WTC11 (cell line): Measurements from ENCODE around the gene CHD9. TPM values are rescaled to one million over a fixed set of nuclear protein-coding genes. Genes with fewer than 3 reads are reported as not detected.

Experiments used
- ATAC-seq: fragments of 200-7000 bp; cut with Tn5 transposase; 2 replicates; pipeline ENCODE4 v1.10.0; 2021; ENCODE audit warnings: mild to moderate bottlenecking, moderate library complexity
- CTCF ChIA-PET: fragments of 300-600 bp; sonication (Branson Sonifier 250); formaldehyde crosslinking; loops from one replicate; lab custom pipeline; 2021; ENCODE audit warnings: antibody characterized with exemption; lab: Charles Lee
- POLR2A ChIA-PET: fragments of 350-600 bp; sonication (Branson Sonifier 250); formaldehyde crosslinking; loops from one replicate; lab custom pipeline; 2021; ENCODE audit warnings: antibody characterized with exemption; lab: Charles Lee
- DNase-seq: peaks from one replicate; pipeline ENCODE4 v3.0.0; 2021; ENCODE audit warnings: low spot score
- H3K27ac Mint-ChIP-seq: 2 replicates; pipeline ENCODE4 v1.8.0; 2021; ENCODE audit warnings: mixed read lengths
- H3K27me3 Mint-ChIP-seq: 2 replicates; pipeline ENCODE4 v1.8.0; 2021; ENCODE audit warnings: low read depth, mild to moderate bottlenecking, moderate library complexity, mixed read lengths
- H3K36me3 Mint-ChIP-seq: 2 replicates; pipeline ENCODE4 v1.8.0; 2021; ENCODE audit warnings: mixed read lengths
- H3K4me1 Mint-ChIP-seq: 2 replicates; pipeline ENCODE4 v1.8.0; 2022; ENCODE audit warnings: mixed read lengths
- H3K4me3 Mint-ChIP-seq: 2 replicates; pipeline ENCODE4 v1.8.0; 2021; ENCODE audit warnings: mild to moderate bottlenecking, moderate library complexity, mixed read lengths
- H3K9me3 Mint-ChIP-seq: 2 replicates; pipeline ENCODE4 v1.8.0; 2021; ENCODE audit warnings: mixed read lengths
- ETV6 ChIP-seq: sonication (generic); formaldehyde crosslinking; IDR thresholded peaks from 2 replicates; pipeline ENCODE4 v1.8.1; 2022; ENCODE audit warnings: mild to moderate bottlenecking, missing genetic modification reagents
- GABPB1 ChIP-seq: sonication (generic); formaldehyde crosslinking; IDR thresholded peaks from 2 replicates; pipeline ENCODE4 v1.8.1; 2023; ENCODE audit warnings: mild to moderate bottlenecking, missing genetic modification reagents
- JAZF1 ChIP-seq: fragments of 250-450 bp; sonication (Bioruptor Pico); IDR thresholded peaks from 2 replicates; pipeline ENCODE4 v1.9.0; 2021; ENCODE audit warnings: moderate library complexity, mild to moderate bottlenecking, inconsistent platforms
- OVOL2 ChIP-seq: fragments of 250-450 bp; sonication (Bioruptor Pico); IDR thresholded peaks from 2 replicates; pipeline ENCODE4 v1.9.0; 2021; ENCODE audit warnings: mild to moderate bottlenecking, borderline replicate concordance
- RORB ChIP-seq: fragments of 250-450 bp; sonication (Bioruptor Pico); IDR thresholded peaks from 2 replicates; pipeline ENCODE4 v1.9.0; 2021; ENCODE audit warnings: mild to moderate bottlenecking
- SP1 ChIP-seq: sonication (generic); formaldehyde crosslinking; conservative IDR thresholded peaks from 2 replicates; pipeline ENCODE4 v1.8.1; 2022; ENCODE audit warnings: missing genetic modification reagents
- total RNA-seq: library from RNA; stranded (reverse); gene quantifications from 3 replicates; pipeline ENCODE4 v1.2.3, GENCODE V29; 2021
- TF ChIP-seq, protein P1 (sequence below): sonication (generic); formaldehyde crosslinking; IDR thresholded peaks from 2 replicates; pipeline ENCODE4 v1.8.1; 2022; ENCODE audit warnings: low read depth, mild to moderate bottlenecking, moderate library complexity, missing genetic modification reagents, borderline replicate concordance
- TF ChIP-seq, protein P2 (sequence below): fragments of 200-600 bp; IDR thresholded peaks from 2 replicates; pipeline ENCODE4 v1.8.0; 2022; ENCODE audit warnings: antibody characterized with exemption
- TF ChIP-seq, protein P3 (sequence below): sonication (generic); formaldehyde crosslinking; IDR thresholded peaks from 2 replicates; pipeline ENCODE4 v1.8.0; 2022; ENCODE audit warnings: mild to moderate bottlenecking, missing genetic modification reagents
- TF ChIP-seq, protein P4 (sequence below): sonication (generic); formaldehyde crosslinking; IDR thresholded peaks from 2 replicates; pipeline ENCODE4 v1.8.1; 2022; ENCODE audit warnings: missing genetic modification reagents, borderline replicate concordance
- TF ChIP-seq, protein P5 (sequence below): sonication (generic); formaldehyde crosslinking; conservative IDR thresholded peaks from 2 replicates; pipeline ENCODE4 v1.8.1; 2022; ENCODE audit warnings: mild to moderate bottlenecking, missing genetic modification reagents
- TF ChIP-seq, protein P6 (sequence below): sonication (generic); formaldehyde crosslinking; IDR thresholded peaks from 2 replicates; pipeline ENCODE4 v1.8.1; 2022; ENCODE audit warnings: low read depth, missing genetic modification reagents, borderline replicate concordance

CHD9 gene
- total RNA-seq, 1 experiment from 2014 or later = 31.3 TPM

DNA sequence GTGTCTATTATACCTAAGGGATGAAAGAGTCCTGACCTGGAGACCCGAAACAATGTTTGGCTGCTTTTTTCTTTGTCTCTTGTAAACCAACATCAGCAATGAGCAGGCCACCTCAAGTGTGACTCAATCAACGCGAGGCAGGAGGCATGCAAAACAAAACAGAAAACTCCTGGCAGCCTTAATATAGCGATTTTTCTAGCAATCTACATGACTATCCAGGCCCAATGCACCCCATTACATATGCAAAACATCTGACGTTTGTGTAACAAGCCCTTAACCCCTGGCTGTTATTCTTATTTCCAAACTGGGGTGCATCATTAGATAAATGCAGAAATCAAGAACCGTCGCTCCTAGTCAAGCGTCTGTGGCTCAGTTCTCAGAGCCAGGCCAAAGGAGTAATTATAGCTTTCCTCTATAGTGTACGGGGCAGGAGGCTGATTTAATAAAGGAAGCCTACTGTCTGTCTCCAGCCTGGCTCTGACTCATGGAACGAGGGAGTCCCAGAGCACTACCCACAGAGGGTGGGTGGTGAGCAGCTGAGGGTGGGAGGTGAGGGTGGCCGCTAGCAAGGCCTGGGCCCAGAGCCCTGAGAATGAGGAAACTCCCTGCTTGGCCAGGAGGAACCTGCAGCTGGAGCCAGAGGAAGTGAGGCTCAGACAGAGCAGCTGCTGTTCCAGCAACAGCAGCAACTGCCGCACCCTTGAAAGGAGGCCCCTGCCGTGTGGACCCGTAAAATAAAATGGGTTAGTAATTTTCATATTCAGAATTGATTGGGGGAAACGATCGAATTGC lies 43.9 kb downstream of the CHD9 start:
- H3K4me1 Mint-ChIP-seq = peaks cover 45% of the 10 kb centered on the region
- H3K36me3 Mint-ChIP-seq = peaks cover 3% of the 10 kb centered on the region; the same call in 1 of the 2 replicates
- ATAC-seq (peak; percentile 53), DNase-seq (peak; percentile 47)
- peak overlapping the region; percentile 98 for H3K27ac Mint-ChIP-seq
- CTCF ChIA-PET = interaction anchor here (1.0 to 3.4 kb wide), 8 partner anchors 8 to 185 kb away, joined by 3 to 20 read pairs (median 5); partner anchors contain the start of gene CHD9
- H3K9me3 Mint-ChIP-seq = no peaks in the 10 kb centered on the region
- H3K4me3 Mint-ChIP-seq = peak overlapping the region; percentile 61
- POLR2A ChIA-PET = interaction anchor here (1.0 to 2.6 kb wide), 8 partner anchors 8 to 109 kb away, joined by 3 to 11 read pairs (median 7); partner anchors contain the start of gene CHD9
- H3K27me3 Mint-ChIP-seq = no peaks in the 10 kb centered on the region
- TF ChIP-seq, protein P1, sequence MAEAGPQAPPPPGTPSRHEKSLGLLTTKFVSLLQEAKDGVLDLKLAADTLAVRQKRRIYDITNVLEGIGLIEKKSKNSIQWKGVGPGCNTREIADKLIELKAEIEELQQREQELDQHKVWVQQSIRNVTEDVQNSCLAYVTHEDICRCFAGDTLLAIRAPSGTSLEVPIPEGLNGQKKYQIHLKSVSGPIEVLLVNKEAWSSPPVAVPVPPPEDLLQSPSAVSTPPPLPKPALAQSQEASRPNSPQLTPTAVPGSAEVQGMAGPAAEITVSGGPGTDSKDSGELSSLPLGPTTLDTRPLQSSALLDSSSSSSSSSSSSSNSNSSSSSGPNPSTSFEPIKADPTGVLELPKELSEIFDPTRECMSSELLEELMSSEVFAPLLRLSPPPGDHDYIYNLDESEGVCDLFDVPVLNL (CRISPR knock-in tag) = no peak
- TF ChIP-seq JAZF1 (CRISPR knock-in tag) = no peak
- TF ChIP-seq, protein P2, sequence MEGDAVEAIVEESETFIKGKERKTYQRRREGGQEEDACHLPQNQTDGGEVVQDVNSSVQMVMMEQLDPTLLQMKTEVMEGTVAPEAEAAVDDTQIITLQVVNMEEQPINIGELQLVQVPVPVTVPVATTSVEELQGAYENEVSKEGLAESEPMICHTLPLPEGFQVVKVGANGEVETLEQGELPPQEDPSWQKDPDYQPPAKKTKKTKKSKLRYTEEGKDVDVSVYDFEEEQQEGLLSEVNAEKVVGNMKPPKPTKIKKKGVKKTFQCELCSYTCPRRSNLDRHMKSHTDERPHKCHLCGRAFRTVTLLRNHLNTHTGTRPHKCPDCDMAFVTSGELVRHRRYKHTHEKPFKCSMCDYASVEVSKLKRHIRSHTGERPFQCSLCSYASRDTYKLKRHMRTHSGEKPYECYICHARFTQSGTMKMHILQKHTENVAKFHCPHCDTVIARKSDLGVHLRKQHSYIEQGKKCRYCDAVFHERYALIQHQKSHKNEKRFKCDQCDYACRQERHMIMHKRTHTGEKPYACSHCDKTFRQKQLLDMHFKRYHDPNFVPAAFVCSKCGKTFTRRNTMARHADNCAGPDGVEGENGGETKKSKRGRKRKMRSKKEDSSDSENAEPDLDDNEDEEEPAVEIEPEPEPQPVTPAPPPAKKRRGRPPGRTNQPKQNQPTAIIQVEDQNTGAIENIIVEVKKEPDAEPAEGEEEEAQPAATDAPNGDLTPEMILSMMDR = no peak
- TF ChIP-seq, protein P3, sequence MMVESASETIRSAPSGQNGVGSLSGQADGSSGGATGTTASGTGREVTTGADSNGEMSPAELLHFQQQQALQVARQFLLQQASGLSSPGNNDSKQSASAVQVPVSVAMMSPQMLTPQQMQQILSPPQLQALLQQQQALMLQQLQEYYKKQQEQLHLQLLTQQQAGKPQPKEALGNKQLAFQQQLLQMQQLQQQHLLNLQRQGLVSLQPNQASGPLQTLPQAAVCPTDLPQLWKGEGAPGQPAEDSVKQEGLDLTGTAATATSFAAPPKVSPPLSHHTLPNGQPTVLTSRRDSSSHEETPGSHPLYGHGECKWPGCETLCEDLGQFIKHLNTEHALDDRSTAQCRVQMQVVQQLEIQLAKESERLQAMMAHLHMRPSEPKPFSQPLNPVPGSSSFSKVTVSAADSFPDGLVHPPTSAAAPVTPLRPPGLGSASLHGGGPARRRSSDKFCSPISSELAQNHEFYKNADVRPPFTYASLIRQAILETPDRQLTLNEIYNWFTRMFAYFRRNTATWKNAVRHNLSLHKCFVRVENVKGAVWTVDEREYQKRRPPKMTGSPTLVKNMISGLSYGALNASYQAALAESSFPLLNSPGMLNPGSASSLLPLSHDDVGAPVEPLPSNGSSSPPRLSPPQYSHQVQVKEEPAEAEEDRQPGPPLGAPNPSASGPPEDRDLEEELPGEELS (CRISPR knock-in tag) = peak; percentile 58; the same call in 1 of the 2 replicates
- TF ChIP-seq RORB (CRISPR knock-in tag) = no peak

DNA sequence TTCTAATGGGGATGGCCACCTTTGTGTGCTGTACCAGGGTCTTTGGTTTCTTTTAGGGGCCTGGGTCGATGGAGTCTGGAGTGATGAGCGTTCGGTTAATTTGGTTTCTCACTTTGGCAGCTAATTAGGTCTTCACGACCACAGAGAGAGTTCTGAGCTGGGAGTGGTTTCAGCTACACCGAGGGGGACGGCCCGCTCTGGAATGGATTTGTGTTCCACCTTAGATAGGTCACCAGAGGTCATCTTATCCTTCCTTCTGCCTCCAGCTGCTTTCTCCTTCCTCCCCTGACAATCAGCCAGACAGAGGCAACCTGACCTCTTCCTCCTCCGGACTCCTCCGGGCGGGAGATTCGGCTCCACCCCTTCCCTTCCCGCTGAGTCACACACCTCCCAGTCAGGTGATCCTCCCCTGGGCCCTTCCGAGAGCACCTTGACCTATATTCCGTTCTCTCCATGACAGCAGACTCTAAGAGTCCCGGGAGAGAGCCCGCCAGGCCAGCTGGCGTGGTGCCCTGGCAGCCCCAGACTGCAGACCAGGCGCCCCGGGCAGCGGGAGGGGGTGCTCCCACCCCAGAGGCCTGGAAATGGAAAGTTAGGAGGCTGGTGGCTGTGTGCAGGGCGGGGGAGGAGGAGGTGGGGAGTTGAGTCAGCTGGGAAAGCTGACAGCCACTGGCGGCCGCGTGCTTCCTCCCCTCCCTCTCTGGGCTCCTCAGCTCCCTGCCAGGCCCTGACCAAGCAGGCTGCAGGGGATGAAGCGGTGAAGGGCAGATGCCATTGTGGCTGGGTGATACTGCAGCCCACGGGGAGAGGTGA lies 44.7 kb downstream of the CHD9 start:
- ATAC-seq (peak; percentile 86), DNase-seq (peak; percentile 92)
- Mint-ChIP-seq H3K4me1 (peaks cover 41% of the 10 kb centered on the region), H3K27me3 (no peaks in the 10 kb centered on the region), H3K36me3 (peaks cover 3% of the 10 kb centered on the region; the same call in 1 of the 2 replicates), H3K4me3 (peak overlapping the region; percentile 61), H3K9me3 (no peaks in the 10 kb centered on the region), H3K27ac (peak overlapping the region; percentile 98)
- CTCF ChIA-PET = interaction anchor here (1.0 to 3.4 kb wide), 7 partner anchors 9 to 184 kb away, joined by 3 to 20 read pairs (median 7); partner anchors contain the start of gene CHD9
- POLR2A ChIA-PET = interaction anchor here (1.0 to 2.6 kb wide), 8 partner anchors 8 to 109 kb away, joined by 3 to 11 read pairs (median 7); partner anchors contain the start of gene CHD9
- peak; percentile 48; the same call in 1 of the 2 replicates for TF ChIP-seq ETV6
- TF ChIP-seq OVOL2 (CRISPR knock-in tag) = no peak
- TF ChIP-seq, protein P4, sequence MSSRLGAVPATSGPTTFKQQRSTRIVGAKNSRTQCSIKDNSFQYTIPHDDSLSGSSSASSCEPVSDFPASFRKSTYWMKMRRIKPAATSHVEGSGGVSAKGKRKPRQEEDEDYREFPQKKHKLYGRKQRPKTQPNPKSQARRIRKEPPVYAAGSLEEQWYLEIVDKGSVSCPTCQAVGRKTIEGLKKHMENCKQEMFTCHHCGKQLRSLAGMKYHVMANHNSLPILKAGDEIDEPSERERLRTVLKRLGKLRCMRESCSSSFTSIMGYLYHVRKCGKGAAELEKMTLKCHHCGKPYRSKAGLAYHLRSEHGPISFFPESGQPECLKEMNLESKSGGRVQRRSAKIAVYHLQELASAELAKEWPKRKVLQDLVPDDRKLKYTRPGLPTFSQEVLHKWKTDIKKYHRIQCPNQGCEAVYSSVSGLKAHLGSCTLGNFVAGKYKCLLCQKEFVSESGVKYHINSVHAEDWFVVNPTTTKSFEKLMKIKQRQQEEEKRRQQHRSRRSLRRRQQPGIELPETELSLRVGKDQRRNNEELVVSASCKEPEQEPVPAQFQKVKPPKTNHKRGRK (CRISPR knock-in tag) = no peak
- TF ChIP-seq GABPB1 (CRISPR knock-in tag) = peak; percentile 44; the same call in 1 of the 2 replicates
- TF ChIP-seq SP1 (CRISPR knock-in tag) = peak; percentile 74
- TF ChIP-seq, protein P3 (CRISPR knock-in tag) = no peak
- TF ChIP-seq, protein P5, sequence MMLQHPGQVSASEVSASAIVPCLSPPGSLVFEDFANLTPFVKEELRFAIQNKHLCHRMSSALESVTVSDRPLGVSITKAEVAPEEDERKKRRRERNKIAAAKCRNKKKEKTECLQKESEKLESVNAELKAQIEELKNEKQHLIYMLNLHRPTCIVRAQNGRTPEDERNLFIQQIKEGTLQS (CRISPR knock-in tag) = no peak
- TF ChIP-seq, protein P1 (CRISPR knock-in tag) = 0 out of 2 replicates have a peak, but pooled peaks have one; percentile 18
- TF ChIP-seq, protein P6, sequence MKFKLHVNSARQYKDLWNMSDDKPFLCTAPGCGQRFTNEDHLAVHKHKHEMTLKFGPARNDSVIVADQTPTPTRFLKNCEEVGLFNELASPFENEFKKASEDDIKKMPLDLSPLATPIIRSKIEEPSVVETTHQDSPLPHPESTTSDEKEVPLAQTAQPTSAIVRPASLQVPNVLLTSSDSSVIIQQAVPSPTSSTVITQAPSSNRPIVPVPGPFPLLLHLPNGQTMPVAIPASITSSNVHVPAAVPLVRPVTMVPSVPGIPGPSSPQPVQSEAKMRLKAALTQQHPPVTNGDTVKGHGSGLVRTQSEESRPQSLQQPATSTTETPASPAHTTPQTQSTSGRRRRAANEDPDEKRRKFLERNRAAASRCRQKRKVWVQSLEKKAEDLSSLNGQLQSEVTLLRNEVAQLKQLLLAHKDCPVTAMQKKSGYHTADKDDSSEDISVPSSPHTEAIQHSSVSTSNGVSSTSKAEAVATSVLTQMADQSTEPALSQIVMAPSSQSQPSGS (CRISPR knock-in tag) = no peak
